OCI-LY7 (cell line): Measurements from ENCODE around the gene LATS2. TPM values are rescaled to one million over a fixed set of nuclear protein-coding genes. Genes with fewer than 3 reads are reported as not detected.

Experiments
- BruUV-seq: library from RNA; stranded (reverse); fragments of 400-500 nt; replicated peaks from 2 replicates; lab custom pipeline; 2021; lab: Mats Ljungman, UMichigan
- CTCF ChIA-PET: fragments of 300-600 bp; sonication (Branson Sonifier 250); formaldehyde crosslinking; loops from one replicate; lab custom pipeline; 2022; ENCODE audit warnings: antibody characterized with exemption; ENCODE audit not compliant: unreplicated experiment; lab: Charles Lee
- POLR2A ChIA-PET: fragments of 300-600 bp; sonication (Branson Sonifier 250); formaldehyde crosslinking; loops from one replicate; lab custom pipeline; 2022; ENCODE audit warnings: antibody characterized with exemption; lab: Charles Lee
- DNase-seq: peaks from one replicate; pipeline ENCODE4 v3.0.0-alpha.2; 2015; ENCODE audit warnings: low spot score
- H2AFZ ChIP-seq: fragments of 200-600 bp; sonication (generic), shearing (Covaris generic); 2 replicates; pipeline ENCODE4 v1.6.1; 2014; ENCODE audit warnings: mild to moderate bottlenecking, antibody characterized with exemption, low read length, moderate library complexity
- H3K27ac ChIP-seq: fragments of 200-600 bp; sonication (generic); 2 replicates; pipeline ENCODE4 v1.5.1; 2014; ENCODE audit warnings: mixed run types, low read depth, mild to moderate bottlenecking, moderate library complexity, low read length, inconsistent platforms; ENCODE audit not compliant: poor library complexity, severe bottlenecking
- H3K36me3 ChIP-seq: fragments of 200-600 bp; sonication (generic); 2 replicates; pipeline ENCODE4 v1.6.1; 2014; ENCODE audit warnings: mild to moderate bottlenecking, antibody characterized with exemption, low read length, moderate library complexity, mixed read lengths; ENCODE audit not compliant: insufficient read depth
- H3K4me1 ChIP-seq: fragments of 200-600 bp; sonication (generic); 2 replicates; pipeline ENCODE4 v1.5.1; 2014; ENCODE audit warnings: mild to moderate bottlenecking, low read length; ENCODE audit not compliant: insufficient read depth, poor library complexity, severe bottlenecking
- H3K4me2 ChIP-seq: fragments of 200-600 bp; sonication (generic); 2 replicates; pipeline ENCODE4 v1.6.1; 2014; ENCODE audit warnings: mild to moderate bottlenecking, low read length
- H3K4me3 ChIP-seq: fragments of 200-600 bp; sonication (generic); 2 replicates; pipeline ENCODE4 v1.5.1; 2014; ENCODE audit warnings: mild to moderate bottlenecking, low read depth, low read length; ENCODE audit not compliant: poor library complexity, severe bottlenecking
- H3K79me2 ChIP-seq: fragments of 200-600 bp; sonication (generic); 2 replicates; pipeline ENCODE4 v1.6.1; 2016; ENCODE audit warnings: low read depth, mild to moderate bottlenecking, low read length, moderate library complexity, mixed read lengths; ENCODE audit not compliant: insufficient read depth
- H3K9me2 ChIP-seq: fragments of 200-600 bp; sonication (generic); 2 replicates; pipeline ENCODE4 v1.6.1; 2016; ENCODE audit warnings: mild to moderate bottlenecking, low read length, mixed read lengths; ENCODE audit not compliant: insufficient read depth
- H3K9me3 ChIP-seq: fragments of 200-600 bp; sonication (generic); 2 replicates; pipeline ENCODE4 v1.6.1; 2014; ENCODE audit warnings: mild to moderate bottlenecking, mixed run types, low read length, mixed read lengths
- H4K20me1 ChIP-seq: fragments of 200-600 bp; sonication (generic); 2 replicates; pipeline ENCODE4 v1.6.1; 2014; ENCODE audit warnings: mild to moderate bottlenecking, antibody characterized with exemption, low read length, moderate library complexity, mixed read lengths; ENCODE audit not compliant: insufficient read depth
- EZH2phosphoT487 ChIP-seq: fragments of 200-600 bp; sonication (generic); IDR thresholded peaks from 2 replicates; pipeline ENCODE4 v1.6.1; 2018; ENCODE audit warnings: low read depth, borderline replicate concordance, mild to moderate bottlenecking, mixed run types, antibody characterized with exemption, low read length, moderate library complexity, mixed read lengths
- intact Hi-C: fragments of 100-400 bp; cut with micrococcal nuclease; formaldehyde crosslinking; loops from one replicate; pipeline ENCODE4 v1.10.0; 2022; ENCODE audit not compliant: unreplicated experiment
- total RNA-seq, 2 experiments: library from RNA; depleted of rRNA in 1 of 2; stranded (reverse); fragments of >200 nt in 1 of 2; shearing (Covaris generic) in 1 of 2; gene quantifications; 2 replicates each; pipeline ENCODE4 v1.2.3, GENCODE V29; 2014 to 2022
- TF ChIP-seq, protein P1 (sequence below): fragments of 200-600 bp; sonication (generic); conservative IDR thresholded peaks from 2 replicates; pipeline ENCODE4 v1.5.1; 2014; ENCODE audit warnings: mild to moderate bottlenecking, antibody characterized with exemption, low read length, moderate library complexity, mixed read lengths

Gene LATS2
- total RNA-seq, 2 experiments from 2014 or later = 0.19 to 1.3 TPM

- H3K4me2 ChIP-seq = no peak overlapping the region
- POLR2A ChIA-PET = interaction anchor here (0.6 to 0.9 kb wide), 2 partner anchors 12 to 280 kb away, joined by 3 to 4 read pairs; no protein-coding TSS in a partner anchor
- H3K4me3 ChIP-seq = no peak overlapping the region
- H3K36me3 ChIP-seq = no peaks in the 10 kb centered on the region
- H3K9me2 ChIP-seq = no peaks in the 10 kb centered on the region
- DNase-seq = no peak
- H3K4me1 ChIP-seq = no peaks in the 10 kb centered on the region
- CTCF ChIA-PET = no interaction called here
- intact Hi-C loops = no loop called here
- no peak overlapping the region for H3K27ac ChIP-seq
- TF ChIP-seq, protein P1, sequence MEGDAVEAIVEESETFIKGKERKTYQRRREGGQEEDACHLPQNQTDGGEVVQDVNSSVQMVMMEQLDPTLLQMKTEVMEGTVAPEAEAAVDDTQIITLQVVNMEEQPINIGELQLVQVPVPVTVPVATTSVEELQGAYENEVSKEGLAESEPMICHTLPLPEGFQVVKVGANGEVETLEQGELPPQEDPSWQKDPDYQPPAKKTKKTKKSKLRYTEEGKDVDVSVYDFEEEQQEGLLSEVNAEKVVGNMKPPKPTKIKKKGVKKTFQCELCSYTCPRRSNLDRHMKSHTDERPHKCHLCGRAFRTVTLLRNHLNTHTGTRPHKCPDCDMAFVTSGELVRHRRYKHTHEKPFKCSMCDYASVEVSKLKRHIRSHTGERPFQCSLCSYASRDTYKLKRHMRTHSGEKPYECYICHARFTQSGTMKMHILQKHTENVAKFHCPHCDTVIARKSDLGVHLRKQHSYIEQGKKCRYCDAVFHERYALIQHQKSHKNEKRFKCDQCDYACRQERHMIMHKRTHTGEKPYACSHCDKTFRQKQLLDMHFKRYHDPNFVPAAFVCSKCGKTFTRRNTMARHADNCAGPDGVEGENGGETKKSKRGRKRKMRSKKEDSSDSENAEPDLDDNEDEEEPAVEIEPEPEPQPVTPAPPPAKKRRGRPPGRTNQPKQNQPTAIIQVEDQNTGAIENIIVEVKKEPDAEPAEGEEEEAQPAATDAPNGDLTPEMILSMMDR = no peak
- TF ChIP-seq EZH2phosphoT487 = no peak
- H3K9me3 ChIP-seq = no peaks in the 10 kb centered on the region
- BruUV-seq = no TSS peak
- no peak overlapping the region for H2AFZ ChIP-seq
- no peaks in the 10 kb centered on the region for H4K20me1 ChIP-seq
- no peaks in the 10 kb centered on the region for H3K79me2 ChIP-seq
Measured at GRCh38 chr13:21106089-21106488, 44.7 kb upstream of the LATS2 start.

- Histone ChIP-seq H3K79me2 (no peaks in the 10 kb centered on the region), H3K9me2 (no peaks in the 10 kb centered on the region), H3K4me1 (no peaks in the 10 kb centered on the region), H3K27ac (no peak overlapping the region), H3K36me3 (no peaks in the 10 kb centered on the region), H4K20me1 (no peaks in the 10 kb centered on the region), H2AFZ (no peak overlapping the region), H3K4me3 (no peak overlapping the region), H3K9me3 (no peaks in the 10 kb centered on the region), H3K4me2 (no peak overlapping the region)
- no peak for DNase-seq
- BruUV-seq = no TSS peak
- CTCF ChIA-PET = no interaction called here
- intact Hi-C loops = no loop called here
- POLR2A ChIA-PET = no interaction called here
- no peak for TF ChIP-seq EZH2phosphoT487
- TF ChIP-seq, protein P1 = no peak
Measured at GRCh38 chr13:21104199-21105019, 43.0 kb upstream of the LATS2 start.
